GM23338 (cell line): ENCODE measurements around the gene TARBP1. TPM values are rescaled to one million over a fixed set of nuclear protein-coding genes. Genes with fewer than 3 reads are reported as not detected.

Experiments used
- ATAC-seq: fragments of 200-7000 bp; cut with Tn5 transposase; 3 replicates; pipeline ENCODE4 v1.9.1; 2020
- DNase-seq: peaks from one replicate; pipeline ENCODE4 v3.0.0-alpha.2; 2015; ENCODE audit warnings: low spot score
- H2AFZ ChIP-seq: fragments of 200-600 bp; sonication (generic); 2 replicates; pipeline ENCODE4 v1.8.0; 2016; ENCODE audit warnings: antibody characterized with exemption, mild to moderate bottlenecking, moderate library complexity
- H3F3A ChIP-seq: fragments of 200-600 bp; sonication (generic); replicated peaks from 2 replicates; pipeline ENCODE4 v1.8.0; 2017; ENCODE audit warnings: antibody characterized with exemption, mixed run types, low read depth
- H3K27ac ChIP-seq: fragments of 200-600 bp; sonication (generic); 2 replicates; pipeline ENCODE4 v1.6.1; 2016; ENCODE audit warnings: low read depth
- H3K27me3 ChIP-seq: fragments of 200-600 bp; sonication (generic); 2 replicates; pipeline ENCODE4 v1.8.0; 2016; ENCODE audit warnings: mild to moderate bottlenecking, mixed run types, moderate library complexity; ENCODE audit not compliant: insufficient read depth
- H3K36me3 ChIP-seq: fragments of 200-600 bp; sonication (generic); 2 replicates; pipeline ENCODE4 v1.8.0; 2016; ENCODE audit warnings: mild to moderate bottlenecking; ENCODE audit not compliant: insufficient read depth
- H3K4me1 ChIP-seq: fragments of 200-600 bp; sonication (generic); 2 replicates; pipeline ENCODE4 v1.8.0; 2016; ENCODE audit warnings: mild to moderate bottlenecking, moderate library complexity; ENCODE audit not compliant: insufficient read depth
- H3K4me2 ChIP-seq: fragments of 200-600 bp; sonication (generic); 2 replicates; pipeline ENCODE4 v1.7.1; 2017; ENCODE audit warnings: mixed run types
- H3K4me3 ChIP-seq: fragments of 200-600 bp; sonication (generic); 2 replicates; pipeline ENCODE4 v1.6.1; 2016; ENCODE audit warnings: mixed run types
- H3K79me2 ChIP-seq: fragments of 200-600 bp; sonication (generic); replicated peaks from 2 replicates; pipeline ENCODE4 v1.8.0; 2017; ENCODE audit warnings: mild to moderate bottlenecking; ENCODE audit not compliant: insufficient read depth
- H3K9me2 ChIP-seq: fragments of 200-600 bp; sonication (generic); 2 replicates; pipeline ENCODE4 v1.8.0; 2017; ENCODE audit not compliant: insufficient read depth
- H4K20me1 ChIP-seq: fragments of 200-600 bp; sonication (generic); replicated peaks from 2 replicates; pipeline ENCODE4 v1.8.0; 2017; ENCODE audit warnings: mild to moderate bottlenecking; ENCODE audit not compliant: insufficient read depth
- H3K27ac Mint-ChIP-seq: 2 replicates; pipeline ENCODE4 v1.8.0; 2020; ENCODE audit warnings: inconsistent platforms, mild to moderate bottlenecking, moderate library complexity, mixed read lengths
- H3K27me3 Mint-ChIP-seq: 3 replicates; pipeline ENCODE4 v1.8.0; 2022; ENCODE audit warnings: low read depth, mild to moderate bottlenecking, moderate library complexity, mixed read lengths, inconsistent platforms; ENCODE audit not compliant: insufficient read depth, poor library complexity
- H3K36me3 Mint-ChIP-seq: 3 replicates; pipeline ENCODE4 v1.8.0; 2021; ENCODE audit warnings: low read depth, mild to moderate bottlenecking, inconsistent platforms, moderate library complexity, mixed read lengths
- H3K4me1 Mint-ChIP-seq: 3 replicates; pipeline ENCODE4 v1.8.0; 2020; ENCODE audit warnings: mild to moderate bottlenecking, inconsistent platforms, mixed read lengths
- H3K4me3 Mint-ChIP-seq: 3 replicates; pipeline ENCODE4 v1.8.0; 2021; ENCODE audit warnings: moderate library complexity, mild to moderate bottlenecking, inconsistent platforms, mixed read lengths
- H3K9me3 Mint-ChIP-seq: 3 replicates; pipeline ENCODE4 v1.8.0; 2020; ENCODE audit warnings: moderate library complexity, mild to moderate bottlenecking, inconsistent platforms, mixed read lengths
- CREB1 ChIP-seq: fragments of 250-450 bp; sonication (Bioruptor Pico); IDR thresholded peaks from 2 replicates; pipeline ENCODE4 v1.5.0; 2020; ENCODE audit warnings: low read depth, mild to moderate bottlenecking, moderate library complexity
- CTCF ChIP-seq, 2 experiments: fragments of 200-600 bp in 1 of 2; sonication (generic) in 1 of 2; conservative IDR thresholded peaks; 2 replicates each; pipeline versions ENCODE4 v1.5.1 to v1.6.1; 2016 to 2017; ENCODE audit warnings: antibody characterized with exemption in 2 of 2, low read depth in 2 of 2, mild to moderate bottlenecking in 2 of 2, moderate library complexity in 1 of 2
- ETS1 ChIP-seq: IDR thresholded peaks from 2 replicates; pipeline ENCODE4 v1.6.1; 2016; ENCODE audit warnings: antibody characterized with exemption
- EZH2 ChIP-seq: fragments of 200-600 bp; sonication (generic); IDR thresholded peaks from one replicate; pipeline ENCODE4 v1.8.0; 2017; ENCODE audit warnings: antibody characterized with exemption, mild to moderate bottlenecking, low read depth; ENCODE audit not compliant: unreplicated experiment
- EZH2phosphoT487 ChIP-seq: fragments of 200-600 bp; sonication (generic); IDR thresholded peaks from one replicate; pipeline ENCODE4 v1.8.1; 2018; ENCODE audit warnings: antibody characterized with exemption; ENCODE audit not compliant: unreplicated experiment
- JUNB ChIP-seq: IDR thresholded peaks from one replicate; pipeline ENCODE4 v1.6.1; 2016; ENCODE audit warnings: antibody characterized with exemption; ENCODE audit not compliant: unreplicated experiment
- NANOG ChIP-seq: IDR thresholded peaks from 2 replicates; pipeline ENCODE4 v1.6.1; 2016; ENCODE audit warnings: antibody characterized with exemption, borderline replicate concordance
- POLR2AphosphoS5 ChIP-seq: IDR thresholded peaks from 2 replicates; pipeline ENCODE4 v1.6.1; 2016; ENCODE audit warnings: antibody characterized with exemption, low read depth
- REST ChIP-seq: IDR thresholded peaks from one replicate; pipeline ENCODE4 v1.6.1; 2018; ENCODE audit warnings: antibody characterized with exemption; ENCODE audit not compliant: unreplicated experiment
- STAT1 ChIP-seq: IDR thresholded peaks from one replicate; pipeline ENCODE4 v1.6.1; 2016; ENCODE audit warnings: antibody characterized with exemption; ENCODE audit not compliant: unreplicated experiment
- ZNF114 ChIP-seq: fragments of 250-450 bp; sonication (Bioruptor Pico); IDR thresholded peaks from 2 replicates; pipeline ENCODE4 v1.5.0; 2020; ENCODE audit warnings: mild to moderate bottlenecking, moderate library complexity
- ZNF331 ChIP-seq: fragments of 250-450 bp; sonication (Bioruptor Pico); IDR thresholded peaks from 2 replicates; pipeline ENCODE4 v1.5.0; 2020; ENCODE audit warnings: low read depth, mild to moderate bottlenecking, moderate library complexity
- ZNF462 ChIP-seq: fragments of 250-450 bp; sonication (Bioruptor Pico); IDR thresholded peaks from 2 replicates; pipeline ENCODE4 v1.5.0; 2020; ENCODE audit warnings: mild to moderate bottlenecking, moderate library complexity
- polyA plus RNA-seq: library from polyadenylated mRNA; unstranded; fragments of >200 nt; fragmentation: Nextera tagmentation; extraction: Ambion mirVana; gene quantifications from 2 replicates; pipeline ENCODE4 v1.2.1, GENCODE V29; 2016
- total RNA-seq: library from RNA; depleted of rRNA; stranded (reverse); fragments of >200 nt; shearing (Covaris generic); gene quantifications from 2 replicates; pipeline ENCODE4 v1.2.3, GENCODE V29; 2014

TARBP1 gene
- total and polyA plus RNA-seq, 2 experiments from 2014 or later, result 14.9 to 18.8 TPM

GRCh38 chr1:234396871-234397270 lies 82.1 kb downstream of the TARBP1 start:
- H3K36me3 Mint-ChIP-seq, result peaks cover 21% of the 10 kb centered on the region
- Histone ChIP-seq H2AFZ (no peak overlapping the region), H3K4me1 (no peaks in the 10 kb centered on the region), H3F3A (no peaks in the 10 kb centered on the region), H3K4me2 (no peak overlapping the region), H3K27ac (no peak overlapping the region), H3K9me2 (no peaks in the 10 kb centered on the region), H3K36me3 (0 out of 2 replicates have a peak, but pooled peaks cover under 1% of the 10 kb centered on the region), H3K4me3 (no peak overlapping the region), H4K20me1 (no peaks in the 10 kb centered on the region), H3K79me2 (no peaks in the 10 kb centered on the region), H3K27me3 (no peaks in the 10 kb centered on the region)
- no peak overlapping the region for H3K27ac Mint-ChIP-seq
- no peak overlapping the region for H3K4me3 Mint-ChIP-seq
- ATAC-seq (no peak), DNase-seq (no peak)
- peaks cover 2% of the 10 kb centered on the region for H3K27me3 Mint-ChIP-seq
- peaks cover 6% of the 10 kb centered on the region for H3K9me3 Mint-ChIP-seq
- H3K4me1 Mint-ChIP-seq, result no peaks in the 10 kb centered on the region; the same call in 2 of the 3 replicates
- TF ChIP-seq CREB1 (CRISPR knock-in tag) (no peak), CTCF (conservative IDR thresholded peaks at IDR 0.05; ENCODE audit: low read depth in 2 of 2) (no peak), NANOG (no peak), REST (no peak), POLR2AphosphoS5 (no peak), EZH2phosphoT487 (no peak), ETS1 (no peak), ZNF331 (CRISPR knock-in tag) (no peak), JUNB (no peak), ZNF462 (no peak), STAT1 (no peak), EZH2 (no peak), ZNF114 (CRISPR knock-in tag) (no peak)
